Measurements from ENCODE around the gene ST8SIA5.

The ST8SIA5 gene

DNA sequence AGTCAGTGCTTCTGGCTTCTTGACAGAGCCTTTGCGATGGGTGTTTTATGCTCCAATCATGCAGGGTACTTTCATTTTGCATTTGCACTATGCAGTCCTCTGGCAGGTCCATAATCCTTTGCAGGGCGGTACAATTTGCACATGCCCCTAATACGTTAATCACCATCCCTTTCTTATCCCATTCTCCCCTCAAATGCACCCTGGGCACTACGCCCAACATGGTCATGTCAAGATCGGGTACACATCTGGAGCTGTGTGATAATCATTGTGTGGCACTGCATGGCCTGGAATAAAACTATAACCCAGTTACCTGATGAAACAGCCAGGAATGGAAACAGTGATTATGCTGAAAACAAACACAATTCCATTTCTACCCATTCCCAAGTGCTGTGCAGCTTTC is 127.5 kb downstream of the ST8SIA5 start:
- no peaks in the 10 kb centered on the region for H3K4me1 Mint-ChIP-seq
- no peak overlapping the region for H3K4me3 Mint-ChIP-seq
- DNase-seq: no peak
- peaks cover 26% of the 10 kb centered on the region for H3K27me3 Mint-ChIP-seq (ENCODE audit: low read depth, poor library complexity)
- H3K27ac Mint-ChIP-seq: no peak overlapping the region
- H3K9me3 Mint-ChIP-seq: peaks cover 4% of the 10 kb centered on the region
- no peaks in the 10 kb centered on the region for H3K36me3 Mint-ChIP-seq (ENCODE audit: low read depth)
- TF ChIP-seq, protein P1, sequence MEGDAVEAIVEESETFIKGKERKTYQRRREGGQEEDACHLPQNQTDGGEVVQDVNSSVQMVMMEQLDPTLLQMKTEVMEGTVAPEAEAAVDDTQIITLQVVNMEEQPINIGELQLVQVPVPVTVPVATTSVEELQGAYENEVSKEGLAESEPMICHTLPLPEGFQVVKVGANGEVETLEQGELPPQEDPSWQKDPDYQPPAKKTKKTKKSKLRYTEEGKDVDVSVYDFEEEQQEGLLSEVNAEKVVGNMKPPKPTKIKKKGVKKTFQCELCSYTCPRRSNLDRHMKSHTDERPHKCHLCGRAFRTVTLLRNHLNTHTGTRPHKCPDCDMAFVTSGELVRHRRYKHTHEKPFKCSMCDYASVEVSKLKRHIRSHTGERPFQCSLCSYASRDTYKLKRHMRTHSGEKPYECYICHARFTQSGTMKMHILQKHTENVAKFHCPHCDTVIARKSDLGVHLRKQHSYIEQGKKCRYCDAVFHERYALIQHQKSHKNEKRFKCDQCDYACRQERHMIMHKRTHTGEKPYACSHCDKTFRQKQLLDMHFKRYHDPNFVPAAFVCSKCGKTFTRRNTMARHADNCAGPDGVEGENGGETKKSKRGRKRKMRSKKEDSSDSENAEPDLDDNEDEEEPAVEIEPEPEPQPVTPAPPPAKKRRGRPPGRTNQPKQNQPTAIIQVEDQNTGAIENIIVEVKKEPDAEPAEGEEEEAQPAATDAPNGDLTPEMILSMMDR (IDR thresholded peaks at IDR 0.05): no peak

DNA sequence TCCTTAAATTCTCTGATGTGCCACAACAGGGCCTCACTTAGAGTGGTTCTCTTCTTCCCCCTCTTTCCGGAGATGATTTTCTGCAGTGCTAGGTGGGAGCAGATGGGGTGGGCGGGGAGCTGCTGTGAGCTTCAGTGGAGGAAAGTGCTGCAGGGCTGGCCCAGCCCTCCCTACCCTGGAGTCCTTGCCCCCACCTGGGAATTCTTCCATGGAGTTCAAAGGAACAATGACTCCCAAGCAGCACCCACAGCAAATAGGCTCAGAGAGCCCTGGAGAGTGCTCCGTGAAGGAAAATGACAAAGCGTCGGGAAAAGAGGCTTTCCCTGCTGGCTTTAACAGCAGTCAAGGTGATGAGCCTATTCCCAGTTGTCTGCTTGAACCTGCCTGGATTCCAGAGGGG is 128.6 kb downstream of the ST8SIA5 start:
- no peak for DNase-seq
- H3K4me3 Mint-ChIP-seq: no peak overlapping the region
- H3K27ac Mint-ChIP-seq: no peak overlapping the region
- peaks cover 30% of the 10 kb centered on the region for H3K27me3 Mint-ChIP-seq (ENCODE audit: low read depth, poor library complexity)
- peaks cover 4% of the 10 kb centered on the region for H3K9me3 Mint-ChIP-seq
- no peaks in the 10 kb centered on the region for H3K4me1 Mint-ChIP-seq
- H3K36me3 Mint-ChIP-seq (ENCODE audit: low read depth): no peaks in the 10 kb centered on the region
- TF ChIP-seq, protein P1 (IDR thresholded peaks at IDR 0.05): no peak

DNA sequence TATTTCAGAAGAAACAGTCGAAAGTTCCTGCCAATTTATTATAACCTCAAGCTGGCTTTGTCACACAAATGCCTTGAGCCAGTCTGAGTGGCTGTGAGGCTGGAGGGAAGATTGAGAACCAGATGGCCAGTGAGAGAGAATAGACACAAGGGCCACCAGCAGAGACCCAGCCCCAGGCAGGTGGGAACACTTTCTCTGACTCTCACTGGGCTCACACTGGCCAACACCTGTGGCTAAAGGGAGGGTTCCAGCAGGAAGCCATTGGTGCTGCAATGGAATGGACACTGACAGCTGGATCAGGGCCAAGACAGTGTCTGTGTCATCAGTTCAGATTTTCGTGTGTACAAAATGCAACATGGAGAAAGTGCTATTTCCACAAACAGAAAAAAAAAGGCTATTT is 129.7 kb downstream of the ST8SIA5 start:
- TF ChIP-seq, protein P1 (IDR thresholded peaks at IDR 0.05): no peak
- DNase-seq: no peak
- H3K4me1 Mint-ChIP-seq: no peaks in the 10 kb centered on the region
- no peaks in the 10 kb centered on the region for H3K36me3 Mint-ChIP-seq (ENCODE audit: low read depth)
- H3K4me3 Mint-ChIP-seq: no peak overlapping the region
- H3K27ac Mint-ChIP-seq: no peak overlapping the region
- peaks cover under 1% of the 10 kb centered on the region for H3K9me3 Mint-ChIP-seq
- H3K27me3 Mint-ChIP-seq (ENCODE audit: low read depth, poor library complexity): peaks cover 34% of the 10 kb centered on the region

DNA sequence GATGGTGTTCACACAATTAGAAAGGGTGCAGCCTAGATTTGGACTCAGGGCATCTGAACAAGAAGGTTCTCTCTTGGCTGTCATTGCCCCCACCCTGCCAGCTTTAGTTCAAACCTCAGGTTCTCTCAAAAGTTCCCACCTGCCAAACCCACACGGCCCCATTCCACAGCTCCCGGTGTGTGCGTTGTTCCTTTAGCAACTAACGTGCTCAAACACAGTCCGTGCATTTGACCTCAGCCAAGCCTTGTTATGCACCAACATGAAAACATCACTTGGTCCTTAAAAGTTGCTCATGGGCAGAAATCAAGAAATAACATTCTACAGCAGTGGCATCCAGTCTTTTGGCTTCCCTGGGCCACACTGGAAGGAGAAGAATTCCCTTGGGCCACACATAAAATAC is 131.8 kb downstream of the ST8SIA5 start:
- Mint-ChIP-seq H3K36me3 (ENCODE audit: low read depth) (no peaks in the 10 kb centered on the region), H3K27me3 (ENCODE audit: low read depth, poor library complexity) (peaks cover 39% of the 10 kb centered on the region), H3K9me3 (no peaks in the 10 kb centered on the region), H3K4me3 (no peak overlapping the region), H3K27ac (no peak overlapping the region), H3K4me1 (no peaks in the 10 kb centered on the region)
- no peak for DNase-seq
- TF ChIP-seq, protein P1 (IDR thresholded peaks at IDR 0.05): no peak

DNA sequence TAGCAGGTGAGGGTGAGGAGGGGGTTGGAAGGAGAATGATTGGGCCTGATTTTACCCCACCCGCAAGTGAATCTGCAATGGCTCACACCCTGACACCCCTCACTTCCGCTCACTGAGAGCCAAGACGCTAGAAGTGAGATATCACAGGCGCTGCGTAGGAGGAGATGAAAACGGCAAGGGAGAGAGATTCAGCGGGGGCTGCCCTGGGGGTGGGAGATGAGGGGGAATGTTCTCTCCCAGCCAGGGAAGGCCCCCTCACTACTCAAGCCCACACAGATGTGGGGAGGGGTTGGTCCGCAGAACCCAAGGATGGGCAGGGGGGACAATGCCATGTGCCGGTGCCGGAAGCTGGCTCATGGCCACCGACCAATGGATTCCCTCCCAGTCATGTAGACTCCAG is 132.7 kb downstream of the ST8SIA5 start:
- Mint-ChIP-seq H3K27ac (no peak overlapping the region), H3K27me3 (ENCODE audit: low read depth, poor library complexity) (peaks cover 34% of the 10 kb centered on the region), H3K4me3 (no peak overlapping the region), H3K36me3 (ENCODE audit: low read depth) (no peaks in the 10 kb centered on the region), H3K9me3 (no peaks in the 10 kb centered on the region), H3K4me1 (no peaks in the 10 kb centered on the region)
- TF ChIP-seq, protein P1 (IDR thresholded peaks at IDR 0.05): no peak
- no peak for DNase-seq

DNA sequence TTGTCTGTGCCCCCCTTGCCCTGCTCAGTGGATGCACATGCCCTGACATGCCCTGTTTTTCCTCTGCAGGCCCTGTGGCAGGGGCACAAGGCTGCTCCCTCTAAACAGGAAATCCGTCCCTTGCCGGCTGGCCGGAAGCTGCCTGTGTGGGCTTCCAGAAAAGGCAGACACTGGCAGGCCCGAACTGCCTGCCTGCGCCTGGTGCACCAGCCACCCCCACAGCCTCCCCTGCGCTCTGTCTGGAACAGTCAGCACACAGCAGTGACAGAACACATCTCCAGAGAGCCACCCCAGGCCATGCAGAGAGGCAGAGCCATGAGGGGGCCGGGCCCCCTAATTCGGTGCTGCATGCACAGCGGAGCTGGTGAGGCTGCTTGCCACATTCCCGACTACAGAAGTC is 133.3 kb downstream of the ST8SIA5 start:
- peaks cover 37% of the 10 kb centered on the region for H3K27me3 Mint-ChIP-seq (ENCODE audit: low read depth, poor library complexity)
- H3K27ac Mint-ChIP-seq: peak overlapping the region; percentile 36
- no peaks in the 10 kb centered on the region for H3K9me3 Mint-ChIP-seq
- no peaks in the 10 kb centered on the region for H3K36me3 Mint-ChIP-seq (ENCODE audit: low read depth)
- H3K4me3 Mint-ChIP-seq: no peak overlapping the region
- DNase-seq: no peak
- H3K4me1 Mint-ChIP-seq: no peaks in the 10 kb centered on the region
- TF ChIP-seq, protein P1 (IDR thresholded peaks at IDR 0.05): no peak
